ELF-1 (cell line): Measurements from ENCODE around the gene RAB30.
"Not testable (repeated sequence)": the region's sequence is repeated elsewhere in the genome, so short reads cannot be mapped to it uniquely, and the experiment has no call there.

Experiments
- DNase-seq: peaks from one replicate; pipeline ENCODE4 v3.0.0-alpha.2; 2016; ENCODE audit warnings: low read depth, low spot score

Gene RAB30

DNA sequence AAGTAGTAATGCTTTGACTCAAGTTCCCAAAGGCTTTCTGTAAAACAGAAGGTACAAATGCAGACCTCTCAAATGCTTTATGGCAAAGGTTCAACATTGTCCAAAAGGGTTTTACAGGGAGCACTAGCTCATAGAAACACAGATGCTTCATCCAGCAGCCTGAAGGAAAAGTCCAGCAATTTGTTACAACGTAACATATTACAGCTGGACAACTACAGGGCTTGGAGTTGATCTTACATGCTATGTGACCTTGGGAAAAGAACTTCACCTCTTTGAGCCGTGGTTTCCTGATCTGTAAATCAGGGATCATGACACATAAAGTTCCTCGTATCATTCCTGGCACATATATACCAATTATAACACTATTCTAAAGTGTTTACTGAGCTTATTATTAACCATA lies 85.3 kb downstream of the RAB30 start:
- no peak for DNase-seq

DNA sequence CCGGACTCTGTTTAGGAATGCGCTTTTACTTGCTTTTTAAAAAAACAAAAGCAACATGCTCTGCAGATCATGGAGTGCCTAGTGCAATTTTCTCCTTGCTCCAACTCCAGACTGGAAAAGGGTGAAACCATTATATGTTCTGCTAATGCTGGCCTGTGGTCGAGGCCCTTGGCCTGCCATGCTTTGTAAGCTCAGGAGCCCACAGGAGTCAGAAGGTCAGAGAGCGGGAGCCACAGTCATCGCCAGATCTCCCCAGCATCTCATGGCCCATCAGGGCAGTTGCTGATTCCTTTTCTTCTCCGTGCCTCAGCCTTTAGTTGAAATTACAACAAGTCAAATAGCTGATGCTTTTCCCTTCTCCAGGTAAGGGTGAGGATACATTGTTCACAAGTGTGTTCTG lies 89.8 kb downstream of the RAB30 start:
- DNase-seq = no peak

DNA sequence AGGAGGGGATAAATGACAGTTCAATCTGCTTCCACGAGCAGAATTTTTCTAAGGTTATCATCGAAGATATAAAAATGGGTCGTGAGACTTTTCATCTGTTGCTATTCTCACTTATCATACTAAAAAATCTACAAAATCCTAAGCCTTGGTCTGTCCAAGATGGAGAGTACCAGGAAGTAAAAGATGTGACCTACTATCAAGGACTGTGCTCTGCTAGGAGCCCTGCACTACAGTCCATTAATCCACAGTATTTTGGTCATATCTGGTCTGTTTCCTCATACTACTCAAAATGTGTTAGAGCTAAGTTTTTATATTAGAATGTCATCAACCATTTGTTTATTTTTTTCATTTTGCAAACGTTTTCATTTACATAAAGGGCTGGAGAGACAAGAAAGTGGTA lies 90.8 kb downstream of the RAB30 start:
- no peak for DNase-seq

DNA sequence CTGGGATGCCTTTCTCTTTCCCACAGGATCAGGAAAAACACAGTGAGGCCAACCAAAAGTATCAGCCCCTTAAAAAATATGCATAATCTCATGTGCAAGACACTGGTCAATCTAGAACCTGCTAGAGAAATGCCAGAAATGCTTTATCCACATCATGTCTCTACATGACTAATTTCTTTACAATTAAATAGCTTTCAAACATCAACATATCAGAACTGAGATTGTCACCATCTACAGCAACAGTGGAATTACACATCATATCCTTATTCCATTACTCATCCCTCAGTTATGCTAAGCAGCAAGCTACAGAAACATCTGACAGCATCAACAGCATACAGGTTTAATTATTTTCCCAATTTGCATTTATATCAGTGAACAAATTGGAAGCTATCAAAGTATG lies 91.4 kb downstream of the RAB30 start:
- DNase-seq = no peak

DNA sequence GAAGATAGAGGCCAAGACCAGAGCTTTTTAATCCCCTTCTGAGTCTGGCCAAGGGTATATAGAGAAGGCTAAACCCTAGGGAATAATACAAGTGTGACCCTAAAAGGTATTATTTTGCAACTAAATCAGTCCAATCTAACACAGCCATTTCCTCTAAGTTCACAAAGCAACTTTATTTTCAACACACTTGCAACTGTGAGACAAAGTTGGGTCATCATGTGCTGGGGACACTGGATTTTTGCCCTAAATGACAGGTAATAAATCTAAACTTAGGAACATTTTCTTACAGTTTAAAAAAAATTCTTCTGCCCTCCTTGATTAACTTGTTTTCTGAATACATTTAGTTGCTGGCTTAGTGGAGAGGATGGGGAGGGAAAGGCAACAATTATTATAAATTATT lies 91.9 kb downstream of the RAB30 start:
- no peak for DNase-seq

DNA sequence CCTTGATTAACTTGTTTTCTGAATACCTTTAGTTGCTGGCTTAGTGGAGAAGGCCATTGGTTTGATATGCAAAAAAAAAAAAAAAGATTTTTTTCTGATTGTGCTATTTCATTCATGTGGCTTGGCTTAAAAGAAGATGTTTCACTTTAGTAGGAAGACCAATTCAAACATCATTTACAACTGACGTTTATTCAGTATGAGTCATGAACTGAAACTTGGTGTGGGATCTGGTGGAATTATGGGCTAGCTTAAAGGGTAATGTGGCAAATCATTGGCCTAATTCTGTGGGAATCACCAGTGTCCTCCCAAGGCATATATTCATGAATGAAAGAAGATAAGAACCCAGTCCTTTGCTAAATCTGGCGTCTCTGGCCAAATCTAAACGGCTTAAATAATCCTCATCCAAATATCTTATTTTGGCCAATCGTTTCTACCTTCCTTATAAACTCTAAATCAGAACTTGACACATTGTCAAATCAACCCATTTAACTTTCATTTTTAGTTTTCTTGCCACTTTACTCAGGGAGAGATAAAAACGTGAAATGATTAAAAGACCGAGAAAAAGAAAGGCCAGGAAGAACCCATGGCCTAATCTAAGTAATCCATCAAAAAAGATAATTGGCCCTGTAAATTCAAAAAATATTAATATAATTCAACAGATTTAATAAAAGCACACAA lies 93.1 kb downstream of the RAB30 start:
- no peak for DNase-seq

DNA sequence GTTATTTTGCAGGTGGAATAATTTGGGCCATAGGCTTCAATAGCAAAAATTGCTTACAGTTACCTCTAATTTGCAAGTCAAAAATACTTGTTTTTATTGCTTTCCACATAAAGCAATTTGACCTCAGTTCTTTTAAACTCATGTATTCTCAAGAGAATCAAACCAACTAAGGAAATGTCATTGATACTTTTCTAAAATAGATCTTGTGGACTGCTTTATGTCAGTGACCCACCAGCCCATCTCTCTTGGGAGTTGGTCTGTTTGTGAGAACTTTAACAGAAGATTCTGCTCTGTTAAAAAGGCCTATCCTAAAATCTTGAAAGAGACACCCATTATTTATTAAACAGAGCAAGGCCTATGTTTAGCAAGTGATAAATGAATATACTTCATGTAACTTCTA lies 94.9 kb downstream of the RAB30 start:
- no peak for DNase-seq

DNA sequence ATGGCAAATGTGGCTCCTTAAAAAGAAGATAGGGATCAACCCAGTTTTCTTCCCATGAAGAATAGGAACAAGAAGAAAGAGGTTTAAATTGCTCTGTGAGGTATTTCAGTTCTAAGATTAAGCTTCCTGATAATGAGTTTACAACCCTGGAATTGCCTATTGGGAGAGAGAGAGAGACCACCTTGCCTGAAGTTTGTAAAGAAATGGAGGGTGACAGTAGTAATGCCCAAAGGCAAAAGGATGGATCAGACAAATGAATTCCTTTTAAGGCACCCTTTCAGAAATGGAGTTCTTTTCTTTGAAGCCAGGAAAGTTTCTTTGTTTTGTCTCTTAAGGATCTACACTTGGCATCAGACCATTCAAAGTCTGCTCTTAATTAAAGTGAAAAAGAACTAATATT lies 95.8 kb downstream of the RAB30 start:
- DNase-seq = peak; percentile 51

DNA sequence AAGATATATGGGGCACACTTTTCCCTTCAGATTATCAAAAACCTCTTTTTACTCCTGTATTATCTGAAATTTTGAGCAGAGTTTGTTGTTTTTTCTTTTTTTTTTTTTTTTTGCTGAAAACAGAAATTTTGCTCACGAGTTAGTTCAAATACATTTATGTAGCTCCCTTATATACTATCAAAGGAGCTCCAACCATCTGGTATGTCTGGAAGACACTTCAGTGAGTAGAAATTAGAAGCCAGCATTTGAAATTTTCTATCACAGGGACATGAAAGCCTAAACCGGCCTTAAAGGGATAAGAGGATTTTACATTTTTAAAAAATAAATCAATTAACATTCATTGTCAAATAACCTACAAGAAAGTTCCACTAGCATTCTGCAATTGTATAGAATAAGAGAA lies 96.8 kb downstream of the RAB30 start:
- DNase-seq = no peak

DNA sequence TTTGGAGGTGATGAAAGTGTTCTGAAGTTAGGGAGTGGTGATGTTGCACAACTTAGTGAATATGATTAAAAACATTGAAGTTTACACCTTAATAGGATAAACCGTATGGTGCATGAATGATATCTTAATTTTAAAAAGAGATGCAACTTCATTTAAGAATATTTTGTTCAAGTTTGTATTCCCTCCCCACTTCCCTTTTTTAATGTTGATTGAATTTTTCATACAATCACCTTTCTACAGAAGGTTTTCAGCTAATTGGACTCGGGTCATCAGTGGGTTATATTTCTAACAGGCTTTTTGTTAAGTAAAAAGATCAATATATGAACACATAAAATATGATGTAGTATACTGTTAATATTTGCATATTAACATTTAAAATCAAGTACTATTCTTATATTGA lies 97.6 kb downstream of the RAB30 start:
- no peak for DNase-seq

DNA sequence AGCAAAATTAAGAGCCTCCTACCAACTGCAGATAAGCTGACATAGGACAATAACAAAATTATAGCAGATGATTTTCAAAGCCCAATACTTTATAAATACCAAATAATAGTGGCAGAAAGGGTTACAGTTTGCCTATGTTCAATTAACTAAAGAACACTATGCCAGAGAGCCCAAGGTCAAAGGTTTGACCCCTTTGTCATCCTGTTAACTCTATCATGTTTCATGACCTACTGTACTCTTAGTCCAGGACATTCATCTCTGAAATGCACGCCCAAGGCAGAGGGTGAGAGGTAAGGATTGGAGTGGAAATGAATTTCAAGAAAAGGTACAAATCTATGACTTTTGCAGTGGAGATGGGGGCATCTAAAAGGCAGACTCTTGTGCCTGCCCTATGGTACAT lies 99.6 kb downstream of the RAB30 start:
- DNase-seq = no peak

DNA sequence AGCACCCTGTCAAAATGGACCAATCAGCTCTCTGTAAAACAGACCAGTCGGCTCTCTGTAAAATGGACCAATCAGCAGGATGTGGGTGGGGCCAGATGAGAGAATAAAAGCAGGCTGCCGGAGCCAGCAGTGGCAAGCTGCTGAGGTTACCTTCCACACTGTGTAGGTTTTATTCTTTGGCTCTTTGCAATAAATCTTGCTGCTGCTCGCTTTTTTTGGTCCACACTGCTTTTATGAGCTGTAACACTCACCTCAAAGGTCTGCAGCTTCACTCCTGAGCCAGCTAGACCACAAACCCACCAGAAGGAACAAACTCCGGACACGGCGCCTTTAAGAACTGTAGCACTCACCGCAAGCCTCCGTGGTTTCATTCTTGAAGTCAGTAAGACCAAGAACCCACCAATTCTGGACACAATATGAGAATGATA lies 100.2 kb downstream of the RAB30 start:
- not testable (repeated sequence) for DNase-seq

DNA sequence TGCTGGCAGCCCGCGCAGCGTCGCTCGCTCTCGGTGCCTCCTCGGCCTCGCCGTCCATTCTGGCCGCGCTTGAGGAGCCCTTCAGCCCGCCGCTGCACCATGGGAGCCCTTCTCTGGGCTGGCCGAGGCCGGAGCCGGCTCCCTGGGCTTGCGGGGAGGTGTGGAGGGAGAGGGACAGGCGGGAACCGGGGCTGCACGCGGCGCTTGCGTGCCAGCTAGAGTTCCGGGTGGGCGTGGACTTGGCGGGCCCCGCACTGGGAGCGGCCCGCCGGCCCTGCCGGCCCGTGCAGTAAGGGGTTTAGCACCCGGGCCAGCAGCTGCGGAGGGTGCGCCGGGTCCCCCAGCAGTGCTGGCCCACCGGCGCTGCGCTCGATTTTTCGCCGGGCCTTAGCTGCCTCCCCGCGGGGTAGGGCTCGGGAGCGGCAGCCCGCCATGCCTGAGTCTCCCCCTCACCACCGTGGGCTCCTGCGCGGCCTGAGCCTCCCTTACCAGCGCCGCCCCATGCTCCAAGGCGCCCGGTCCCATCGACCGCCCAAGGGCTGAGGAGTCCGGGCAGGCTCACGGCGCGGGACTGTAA lies 101.1 kb downstream of the RAB30 start:
- DNase-seq = peak; percentile 39

DNA sequence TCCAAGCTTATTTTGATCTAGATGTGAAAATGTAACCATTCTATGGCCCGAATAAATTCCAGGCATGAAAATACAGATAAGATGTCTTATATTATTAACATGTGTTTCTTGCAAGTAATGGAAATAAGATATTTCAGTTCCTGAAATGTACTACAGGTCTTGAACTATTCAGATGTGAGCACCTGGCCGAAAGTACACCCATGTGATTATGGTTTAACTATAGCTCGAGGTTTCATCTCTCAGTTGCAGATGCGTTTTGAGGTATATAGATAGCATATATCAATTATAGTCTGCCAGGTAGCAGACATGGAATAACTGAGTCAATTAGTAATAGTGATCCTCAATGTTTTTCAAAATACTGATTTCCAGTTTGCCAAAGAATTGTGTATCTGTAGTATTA lies 101.9 kb downstream of the RAB30 start:
- DNase-seq = no peak

DNA sequence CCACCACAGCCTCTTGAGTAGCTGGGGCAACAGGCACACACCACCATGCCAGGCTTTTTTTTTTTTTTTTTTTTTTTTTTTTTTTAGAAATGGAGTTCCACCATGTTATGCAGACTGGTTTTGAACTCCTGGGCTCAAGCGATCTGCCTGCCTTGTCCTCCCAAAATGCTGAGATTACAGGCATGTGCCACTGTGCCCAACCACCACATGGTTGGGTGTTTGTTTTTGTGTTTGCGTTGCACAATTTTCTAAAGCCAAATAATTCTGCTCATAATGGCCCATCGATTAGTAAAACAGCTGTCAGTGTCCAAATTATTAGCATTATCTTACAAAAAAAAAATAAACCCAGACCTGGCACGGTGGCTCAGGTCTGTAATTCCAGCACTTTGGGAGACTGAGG lies 104.3 kb downstream of the RAB30 start:
- DNase-seq = no peak

DNA sequence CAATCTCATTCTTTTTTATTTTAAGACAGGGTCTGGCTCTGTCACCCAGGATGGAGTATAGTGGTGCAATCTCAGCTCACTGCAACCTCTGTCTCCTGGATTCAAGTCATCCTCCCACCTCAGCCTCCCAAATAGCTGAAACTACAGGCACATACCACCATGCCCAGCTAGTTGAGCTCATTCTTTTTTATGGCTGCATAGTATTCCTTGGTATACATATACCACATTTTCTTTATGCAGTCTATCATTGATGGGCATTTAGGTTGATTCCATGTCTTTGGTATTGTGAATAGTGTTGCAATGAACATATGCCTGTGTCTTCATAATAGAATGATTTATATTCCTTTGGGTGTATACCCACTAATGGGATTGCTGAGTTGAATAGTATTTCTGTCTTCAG lies 109.7 kb downstream of the RAB30 start:
- DNase-seq = not testable (repeated sequence)

DNA sequence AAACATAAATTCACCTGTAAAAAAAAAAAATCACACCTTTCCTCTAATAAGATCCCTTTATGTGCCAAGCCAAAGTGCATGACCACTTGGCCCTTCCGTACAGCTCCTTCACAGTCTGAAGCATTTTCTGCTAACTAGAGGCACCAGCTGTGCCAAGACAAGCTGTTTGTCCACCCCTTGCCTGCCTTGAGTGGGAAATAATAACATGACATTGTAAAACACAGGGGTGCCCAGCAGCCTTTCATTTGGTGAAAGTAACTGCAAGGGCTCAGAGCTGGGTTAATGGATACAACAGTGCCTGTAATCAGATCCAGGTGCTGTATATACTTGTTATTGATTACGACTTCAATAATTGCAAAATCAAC lies 110.9 kb downstream of the RAB30 start:
- DNase-seq = no peak

DNA sequence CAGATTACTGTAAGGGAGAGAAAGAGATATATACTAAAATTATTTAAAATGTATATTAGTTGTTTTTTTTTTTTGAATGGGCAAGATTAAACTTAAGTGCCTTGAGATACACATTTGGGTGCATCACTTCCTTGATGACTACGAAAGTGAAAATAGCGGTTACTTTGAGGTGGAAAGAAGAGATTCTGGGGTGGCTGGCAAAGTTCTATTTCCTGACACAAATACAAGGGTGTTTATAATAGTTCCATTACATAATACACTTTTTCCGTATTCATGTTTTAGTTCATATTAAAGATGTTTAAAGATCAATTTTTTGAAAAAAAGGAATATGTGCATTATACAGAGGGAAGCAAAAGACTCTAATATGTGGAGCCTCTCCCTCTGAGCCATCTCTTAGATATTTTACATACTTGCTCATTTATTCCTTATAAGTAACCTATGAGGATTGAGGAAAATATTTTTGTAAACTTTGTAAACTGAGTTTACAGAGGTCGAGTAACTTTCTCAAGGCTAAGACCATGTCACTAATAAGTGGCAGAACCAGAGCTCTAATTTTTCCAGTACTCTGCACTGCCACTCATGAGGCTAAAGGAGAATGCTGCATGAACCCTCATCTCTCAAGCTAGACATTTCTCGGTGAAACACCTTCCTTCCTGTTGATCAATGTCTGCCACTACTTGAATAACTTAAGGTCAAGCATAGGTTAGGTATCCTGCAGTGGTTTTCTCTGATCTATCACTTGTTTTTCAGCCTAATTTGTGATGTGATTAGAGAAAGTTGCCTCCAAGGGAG lies 111.5 kb downstream of the RAB30 start:
- no peak for DNase-seq

DNA sequence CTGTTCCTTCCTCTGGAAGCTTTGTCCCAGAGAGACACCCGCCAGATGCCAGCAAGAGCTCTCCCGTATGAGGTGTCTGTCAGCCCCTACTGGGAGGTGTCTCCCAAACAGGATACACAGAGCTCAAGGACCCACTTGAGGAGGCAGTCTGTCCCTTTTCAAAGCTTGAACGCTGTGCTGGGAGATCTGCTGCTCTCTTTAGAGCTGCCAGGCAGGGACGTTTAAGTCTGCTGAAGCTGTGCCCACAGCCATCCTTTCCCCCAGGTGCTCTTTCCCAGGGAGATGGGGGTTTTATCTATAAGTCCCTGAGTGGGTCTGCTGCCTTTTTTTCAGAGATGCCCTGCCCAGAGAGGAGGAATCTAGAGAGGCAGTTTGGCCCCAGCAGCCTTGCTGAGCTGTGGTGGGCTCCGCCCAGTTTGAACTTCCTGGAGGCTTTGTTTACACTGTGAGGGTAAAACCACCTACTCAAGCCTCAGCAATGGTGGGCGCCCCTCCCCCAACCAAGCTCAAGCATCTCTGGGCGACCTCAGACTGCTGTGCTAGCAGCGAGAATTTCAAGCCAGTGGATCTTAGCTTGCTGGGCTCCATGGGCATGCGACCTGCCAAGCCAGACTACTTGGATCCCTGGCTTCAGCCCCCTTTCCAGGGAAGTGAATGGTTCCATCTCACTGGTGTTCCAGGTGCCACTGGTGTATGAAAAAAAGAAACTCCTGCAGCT lies 115.8 kb downstream of the RAB30 start:
- DNase-seq = peak; percentile 80

DNA sequence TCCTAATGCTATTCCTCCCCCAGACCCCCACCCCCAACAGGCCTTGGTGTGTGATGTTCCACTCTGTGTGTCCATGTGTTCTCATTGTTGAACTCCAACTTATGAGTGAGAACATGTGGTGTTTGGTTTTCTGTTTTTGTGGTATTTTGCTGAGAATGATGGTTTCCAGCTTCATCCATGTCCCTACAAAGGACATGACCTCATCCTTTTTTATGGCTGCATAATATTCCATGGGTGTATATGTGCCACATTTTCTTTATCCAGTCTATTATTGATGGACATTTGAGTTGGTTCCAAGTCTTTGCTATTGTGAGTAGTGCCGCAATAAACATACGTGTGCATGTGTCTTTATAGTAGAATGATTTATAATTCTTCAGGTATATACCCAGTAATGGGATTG lies 121.2 kb downstream of the RAB30 start:
- not testable (repeated sequence) for DNase-seq

DNA sequence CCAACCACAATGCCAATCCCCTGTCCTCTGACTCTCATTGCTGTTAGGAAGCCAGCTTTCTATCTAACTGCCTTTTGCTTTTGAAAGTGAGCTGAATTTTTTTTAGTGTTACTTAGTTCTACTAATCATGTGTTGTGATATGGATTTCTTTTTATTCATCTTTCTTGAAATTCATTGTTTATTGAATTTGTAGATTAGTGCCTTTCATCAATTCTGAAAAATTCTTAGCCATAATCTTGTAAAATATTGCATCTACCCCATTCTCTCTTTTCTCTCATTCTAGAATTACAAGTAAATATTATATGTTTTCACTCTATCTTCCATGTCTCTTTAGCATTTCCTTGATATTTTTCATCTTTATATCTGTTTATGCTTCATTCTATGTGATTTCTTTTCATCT lies 122.3 kb downstream of the RAB30 start:
- DNase-seq = no peak

DNA sequence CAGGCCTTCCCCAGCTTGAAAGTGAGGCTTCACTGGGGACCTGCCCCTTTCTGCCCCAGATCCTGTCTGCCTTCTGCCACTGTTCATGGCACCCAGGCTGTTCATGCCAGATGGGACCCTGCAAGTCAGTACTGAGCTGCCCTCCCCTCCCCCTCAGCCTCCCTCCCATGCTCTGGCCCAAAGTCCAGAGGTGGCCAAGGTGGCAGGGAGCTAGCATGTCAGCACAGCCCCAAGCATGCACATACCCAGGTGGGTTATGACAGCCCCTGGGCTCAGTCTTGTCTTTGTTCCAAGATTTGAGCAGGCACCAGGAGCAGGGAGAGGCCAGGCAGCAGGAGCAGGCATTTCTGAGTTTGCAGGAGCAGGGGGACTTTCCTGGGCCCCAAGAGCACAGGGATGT lies 126.0 kb downstream of the RAB30 start:
- no peak for DNase-seq
